Right atrium auricular region (tissue), 2 donors: ENCODE data around the gene TMEM132A. TPM values are rescaled to one million over a fixed set of nuclear protein-coding genes. Genes with fewer than 3 reads are reported as not detected.
"Not testable (repeated sequence)": the region's sequence is repeated elsewhere in the genome, so short reads cannot be mapped to it uniquely, and the experiment has no call there.

Experiments
- DNase-seq: peaks from one replicate; pipeline ENCODE4 v3.0.0-alpha.2; 2019; ENCODE audit warnings: low spot score
- H3K27ac ChIP-seq, 2 donors: fragments of 200-600 bp; sonication (generic); 1 replicate in 1 of 2; 2 replicates in 1 of 2; pipeline ENCODE4 v1.5.1; 2016 to 2019
- H3K27me3 ChIP-seq, 2 donors: fragments of 200-600 bp; sonication (generic); one replicate each; pipeline versions ENCODE4 v1.5.1 to v1.6.0; 2017 to 2019
- H3K36me3 ChIP-seq: fragments of 200-600 bp; sonication (generic); one replicate; pipeline ENCODE4 v1.5.1; 2016
- H3K4me1 ChIP-seq, 2 donors: fragments of 200-600 bp; sonication (generic); one replicate each; pipeline versions ENCODE4 v1.5.1 to v1.6.0; 2017 to 2019
- H3K4me3 ChIP-seq, 2 donors: fragments of 200-600 bp; sonication (generic); 1 replicate in 1 of 2; 2 replicates in 1 of 2; pipeline ENCODE4 v1.5.1; 2017 to 2019; ENCODE audit warnings: mild to moderate bottlenecking in 1 of 2, moderate library complexity in 1 of 2
- H3K9me3 ChIP-seq, 2 donors: fragments of 200-600 bp; sonication (generic); one replicate each; pipeline ENCODE4 v1.5.1; 2019
- CTCF ChIP-seq, 2 donors: fragments of 200-600 bp; sonication (generic); IDR thresholded peaks; one replicate each; pipeline ENCODE4 v1.5.1; 2019; ENCODE audit warnings: antibody characterized with exemption in 2 of 2
- total RNA-seq, 2 donors: library from RNA; depleted of rRNA; stranded (reverse); fragments of >200 nt; gene quantifications; one replicate each; pipeline ENCODE4 v1.1.0, GENCODE V29; 2016

The TMEM132A gene
- total RNA-seq, 2 donors from 2014 or later, result 7.5 to 8.4 TPM

- H3K27me3 ChIP-seq, result no peaks in the 10 kb centered on the region
- H3K36me3 ChIP-seq, result no peaks in the 10 kb centered on the region
- H3K4me3 ChIP-seq, result no peak overlapping the region
- no peak for DNase-seq
- H3K9me3 ChIP-seq, result no peaks in the 10 kb centered on the region
- no peaks in the 10 kb centered on the region for H3K4me1 ChIP-seq
- no peak overlapping the region for H3K27ac ChIP-seq
- TF ChIP-seq CTCF (IDR thresholded peaks at IDR 0.05), result no peak
Observed at GRCh38 chr11:60973699-60974098, 49.4 kb downstream of the TMEM132A start.

- H3K36me3 ChIP-seq, H3K4me1 ChIP-seq, H3K27me3 ChIP-seq, H3K9me3 ChIP-seq, H3K27ac ChIP-seq, DNase-seq, H3K4me3 ChIP-seq: not testable (repeated sequence)
Observed at GRCh38 chr11:60974316-60974715, 50.1 kb downstream of the TMEM132A start.

- Histone ChIP-seq H3K27ac (no peak overlapping the region), H3K4me3 (no peak overlapping the region), H3K9me3 (no peaks in the 10 kb centered on the region), H3K36me3 (no peaks in the 10 kb centered on the region), H3K27me3 (no peaks in the 10 kb centered on the region), H3K4me1 (no peaks in the 10 kb centered on the region)
- no peak for DNase-seq
- no peak for TF ChIP-seq CTCF (IDR thresholded peaks at IDR 0.05)
Observed at GRCh38 chr11:60974726-60975125, 50.5 kb downstream of the TMEM132A start.

- no peak for DNase-seq
- Histone ChIP-seq H3K36me3 (no peaks in the 10 kb centered on the region), H3K4me3 (no peak overlapping the region), H3K9me3 (no peaks in the 10 kb centered on the region), H3K27ac (no peak overlapping the region), H3K4me1 (no peaks in the 10 kb centered on the region), H3K27me3 (no peaks in the 10 kb centered on the region)
- no peak for TF ChIP-seq CTCF (IDR thresholded peaks at IDR 0.05)
Observed at GRCh38 chr11:60977224-60977623, 53.0 kb downstream of the TMEM132A start.

- no peaks in the 10 kb centered on the region for H3K4me1 ChIP-seq
- TF ChIP-seq CTCF (IDR thresholded peaks at IDR 0.05), result no peak
- no peak overlapping the region for H3K4me3 ChIP-seq
- DNase-seq, result no peak
- H3K9me3 ChIP-seq, result no peaks in the 10 kb centered on the region
- no peaks in the 10 kb centered on the region for H3K27me3 ChIP-seq
- H3K36me3 ChIP-seq, result no peaks in the 10 kb centered on the region
- no peak overlapping the region for H3K27ac ChIP-seq
Observed at GRCh38 chr11:60977836-60978235, 53.6 kb downstream of the TMEM132A start.

GRCh38 chr11:60978546-60979380 is 54.5 kb downstream of the TMEM132A start:
- H3K36me3 ChIP-seq, result no peaks in the 10 kb centered on the region
- no peak for TF ChIP-seq CTCF (IDR thresholded peaks at IDR 0.05)
- H3K4me3 ChIP-seq, result no peak overlapping the region
- DNase-seq, result no peak
- no peaks in the 10 kb centered on the region for H3K27me3 ChIP-seq
- H3K4me1 ChIP-seq, result no peaks in the 10 kb centered on the region
- no peaks in the 10 kb centered on the region for H3K9me3 ChIP-seq
- no peak overlapping the region for H3K27ac ChIP-seq
